ENCODE data around the gene RASGRF2. TPM values are rescaled to one million over a fixed set of nuclear protein-coding genes. Genes with fewer than 3 reads are reported as not detected.

Gene RASGRF2
- total and polyA plus RNA-seq, 2 of the 8 experiments (the other 6 are each of a cell fraction or from before 2014, with no cell fraction given), result 2.6 to 29.5 TPM

- ChIA-PET CTCF (ENCODE audit: partially characterized antibody) (interaction anchor here (0.9 to 1.4 kb wide), 3 partner anchors 22 to 48 kb away, joined by 3 read pairs; no protein-coding TSS in a partner anchor), POLR2A (ENCODE audit: partially characterized antibody) (interaction anchor here (0.8 kb wide), 1 partner anchor 48 kb away, joined by 3 read pairs; no protein-coding TSS in a partner anchor)
- peaks cover 2% of the 10 kb centered on the region; the same call in 1 of the 2 replicates for H3K79me1 ChIP-seq (ENCODE audit: low read depth, low read length)
- H3K14ac ChIP-seq (ENCODE audit: insufficient read length), result no peak overlapping the region
- no peak overlapping the region for H2AK5ac ChIP-seq (ENCODE audit: low read depth, low read length)
- no peak overlapping the region for H4K91ac ChIP-seq (replicated peaks; ENCODE audit: insufficient read length, low read length)
- no peak overlapping the region for H2AFZ ChIP-seq (ENCODE audit: low read length)
- H3K4me3 ChIP-seq (ENCODE audit: extremely low read depth in 1 of 4, insufficient read depth in 2 of 4, low read depth in 3 of 4, low read length in 4 of 4), result no peak overlapping the region
- no peaks in the 10 kb centered on the region for H3K27me3 ChIP-seq (replicated peaks in 1 of 4; ENCODE audit: control insufficient read depth in 3 of 4, extremely low read depth in 1 of 4, insufficient read depth in 3 of 4, low read length in 3 of 4)
- H2BK120ac ChIP-seq (replicated peaks; ENCODE audit: low read depth, low read length), result no peak overlapping the region
- no peak overlapping the region for H3K9ac ChIP-seq (replicated peaks in 1 of 4; ENCODE audit: extremely low read depth in 1 of 4, low read depth in 3 of 4, low read length in 3 of 4)
- H3K56ac ChIP-seq (replicated peaks; ENCODE audit: insufficient read length, low read depth, low read length), result no peak overlapping the region
- H2BK5ac ChIP-seq (ENCODE audit: low read depth, low read length), result no peak overlapping the region
- no peak overlapping the region for H3K23ac ChIP-seq (ENCODE audit: insufficient read length)
- H3K27ac ChIP-seq (ENCODE audit: low read depth, low read length), result no peak overlapping the region
- no peak overlapping the region for H2BK20ac ChIP-seq (ENCODE audit: low read length)
- peaks cover 0 to 3% (median 0%) of the 10 kb centered on the region in 4 experiments; a peak in 2 of 7 replicates for H3K4me1 ChIP-seq (replicated peaks in 1 of 4; ENCODE audit: control insufficient read depth in 3 of 4, insufficient read depth in 4 of 4, low read length in 3 of 4)
- DNase-seq (ENCODE audit: low read depth in 1 of 2, low spot score in 2 of 2), result no peak
- no peak overlapping the region for H3K4ac ChIP-seq (replicated peaks; ENCODE audit: insufficient read length, low read depth, low read length)
- H3K23me2 ChIP-seq (ENCODE audit: low read depth, low read length), result no peaks in the 10 kb centered on the region; the same call in 1 of the 2 replicates
- no peak for FAIRE-seq
- no peak overlapping the region for H4K5ac ChIP-seq (ENCODE audit: insufficient read length, low read depth, low read length)
- H3K36me3 ChIP-seq (ENCODE audit: control insufficient read depth in 2 of 4, insufficient read depth in 4 of 4, low read length in 3 of 4), result peaks cover 0 to 1% (median 0%) of the 10 kb centered on the region in 4 experiments; a peak in 1 of 8 replicates
- no peak overlapping the region for H3K18ac ChIP-seq (ENCODE audit: extremely low read depth, low read length)
- H3K9me3 ChIP-seq (ENCODE audit: insufficient read depth in 2 of 2, low read depth in 1 of 2, low read length in 1 of 2), result no peaks in the 10 kb centered on the region
- no peak overlapping the region for H2BK12ac ChIP-seq (ENCODE audit: low read depth, low read length)
- H4K20me1 ChIP-seq (replicated peaks in 1 of 2; ENCODE audit: control insufficient read depth in 1 of 2, insufficient read depth in 2 of 2, low read length in 2 of 2), result peaks cover 0 to 6% of the 10 kb centered on the region in 2 experiments
- 82% methylated on average over 4 of the region's 4 CpGs; no CpG with 5 or more reads in 1 of the 2 experiments for WGBS, 2 experiments (ENCODE audit: extremely low coverage in 1 of 2, insufficient coverage in 1 of 2, insufficient read length in 1 of 2, insufficient replicate concordance in 2 of 2, low coverage in 1 of 2, low lambda C conversion rate in 2 of 2, missing lambda C conversion rate in 1 of 2)
- H3K79me2 ChIP-seq (ENCODE audit: control insufficient read depth in 1 of 2, insufficient read depth in 2 of 2, low read length in 2 of 2), result no peaks in the 10 kb centered on the region
- H3K4me2 ChIP-seq (ENCODE audit: insufficient read depth in 1 of 2, low read depth in 2 of 2, low read length in 2 of 2), result no peak overlapping the region
- no peak overlapping the region for H4K8ac ChIP-seq (ENCODE audit: extremely low read depth, insufficient read depth, low read length)
- H2BK15ac ChIP-seq (ENCODE audit: low read length), result no peak overlapping the region
- TF ChIP-seq RFX5 (IDR thresholded peaks at IDR 0.05; ENCODE audit: borderline replicate concordance, low read depth, low read length) (no peak), SP1 (IDR thresholded peaks at IDR 0.05; ENCODE audit: low read depth, low read length) (no peak), SIRT6 (IDR thresholded peaks at IDR 0.05; ENCODE audit: low read length) (no peak), SP2 (IDR thresholded peaks at IDR 0.05; ENCODE audit: low read length) (no peak), POLR2AphosphoS5 (IDR thresholded peaks at IDR 0.05; ENCODE audit: low read depth, low read length) (no peak), MAX (IDR thresholded peaks at IDR 0.05) (no peak), HDAC2 (IDR thresholded peaks at IDR 0.05; ENCODE audit: borderline replicate concordance in 1 of 2, low read depth in 2 of 2, low read length in 2 of 2) (no peak), SUZ12 (IDR thresholded peaks at IDR 0.05; ENCODE audit: low read length) (no peak), POU5F1 (IDR thresholded peaks at IDR 0.05; ENCODE audit: low read depth, low read length) (no peak), TAF1 (IDR thresholded peaks at IDR 0.05; ENCODE audit: low read depth, low read length) (no peak), RBBP5 (IDR thresholded peaks at IDR 0.05; ENCODE audit: borderline replicate concordance, low read depth, low read length) (no peak), CBX8 (IDR thresholded peaks at IDR 0.05; ENCODE audit: borderline replicate concordance, low read depth, low read length) (no peak), JUND (IDR thresholded peaks at IDR 0.05; ENCODE audit: low read length) (no peak)
- TF ChIP-seq, protein P1, sequence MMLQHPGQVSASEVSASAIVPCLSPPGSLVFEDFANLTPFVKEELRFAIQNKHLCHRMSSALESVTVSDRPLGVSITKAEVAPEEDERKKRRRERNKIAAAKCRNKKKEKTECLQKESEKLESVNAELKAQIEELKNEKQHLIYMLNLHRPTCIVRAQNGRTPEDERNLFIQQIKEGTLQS (IDR thresholded peaks at IDR 0.05; ENCODE audit: insufficient read depth, low read depth, low read length), result no peak
These were observed 293.7 kb downstream of the RASGRF2 start for GRCh38 chr5:81253875-81254274.

Measured in H1 (cell line).